Fibroblast of lung (primary cell): ENCODE measurements around the gene ARF5. TPM values are rescaled to one million over a fixed set of nuclear protein-coding genes. Genes with fewer than 3 reads are reported as not detected.
A peak's percentile ranks its signal among the peaks of the same experiment; 100 is the strongest.

ENCODE experiments used
- DNase-seq, 2 donors: peaks; one replicate each; pipeline versions ENCODE4 v3.0.0 to v3.0.0-alpha.2; 2010; ENCODE audit warnings: low read depth in 2 of 2
- H2AFZ ChIP-seq: 2 replicates; pipeline ENCODE4 v1.5.1; 2012; ENCODE audit warnings: low read length, control low read depth, inconsistent platforms
- H3K27ac ChIP-seq: 2 replicates; pipeline ENCODE4 v1.5.1; 2011; ENCODE audit warnings: low read length, control low read depth; ENCODE audit not compliant: insufficient read depth
- H3K27me3 ChIP-seq: 2 replicates; pipeline ENCODE4 v1.5.1; 2011; ENCODE audit warnings: mild to moderate bottlenecking, low read length; ENCODE audit not compliant: control insufficient read depth, insufficient read depth
- H3K36me3 ChIP-seq: 2 replicates; pipeline ENCODE4 v1.5.1; 2011; ENCODE audit warnings: low read length; ENCODE audit not compliant: control insufficient read depth, insufficient read depth
- H3K4me1 ChIP-seq: 2 replicates; pipeline ENCODE4 v1.5.1; 2011; ENCODE audit warnings: low read length; ENCODE audit not compliant: control insufficient read depth, insufficient read depth; ENCODE audit errors: extremely low read depth
- H3K4me2 ChIP-seq: 2 replicates; pipeline ENCODE4 v1.5.1; 2011; ENCODE audit warnings: low read length, control low read depth; ENCODE audit not compliant: insufficient read depth; ENCODE audit errors: extremely low read depth
- H3K4me3 ChIP-seq, 4 experiments: fragments of 200-600 bp in 1 of 4; sonication (generic) in 1 of 4; replicated peaks in 1 of 4; 2 replicates each; pipeline ENCODE4 v1.5.1; 2011 to 2016; ENCODE audit warnings: low read length in 4 of 4, low read depth in 3 of 4, mild to moderate bottlenecking in 3 of 4, control low read depth in 2 of 4, inconsistent platforms in 1 of 4, mixed read lengths in 1 of 4; ENCODE audit not compliant: insufficient read depth in 1 of 4; ENCODE audit errors: control extremely low read depth in 1 of 4
- H3K79me2 ChIP-seq: 2 replicates; pipeline ENCODE4 v1.5.1; 2012; ENCODE audit warnings: mild to moderate bottlenecking, low read length, inconsistent platforms; ENCODE audit not compliant: control insufficient read depth, insufficient read depth
- H3K9ac ChIP-seq: 2 replicates; pipeline ENCODE4 v1.5.1; 2011; ENCODE audit warnings: mild to moderate bottlenecking, low read length, control low read depth; ENCODE audit not compliant: insufficient read depth
- H3K9me3 ChIP-seq: 2 replicates; pipeline ENCODE4 v1.5.1; 2012; ENCODE audit warnings: low read depth, low read length; ENCODE audit not compliant: control insufficient read depth, insufficient read depth
- H4K20me1 ChIP-seq: 2 replicates; pipeline ENCODE4 v1.5.1; 2011; ENCODE audit warnings: low read length; ENCODE audit not compliant: control insufficient read depth, insufficient read depth; ENCODE audit errors: extremely low read depth
- CTCF ChIP-seq, 2 donors: IDR thresholded peaks in 1 of 2; conservative IDR thresholded peaks in 1 of 2; 1 replicate in 1 of 2; 2 replicates in 1 of 2; pipeline ENCODE4 v1.5.1; 2011 to 2012; ENCODE audit warnings: low read length in 2 of 2, control low read depth in 1 of 2, inconsistent platforms in 1 of 2, low read depth in 1 of 2, mild to moderate bottlenecking in 1 of 2
- EZH2 ChIP-seq: IDR thresholded peaks from 2 replicates; pipeline ENCODE4 v1.5.1; 2012; ENCODE audit warnings: low read length, control low read depth, mild to moderate bottlenecking; ENCODE audit errors: missing control alignments
- polyA plus RNA-seq, 2 donors: library from polyadenylated mRNA; depleted of rRNA in 1 of 2; stranded (reverse) in 1 of 2; unstranded in 1 of 2; fragments of >200 nt; gene quantifications; 2 replicates each; pipeline ENCODE4 v1.2.1, GENCODE V29; 2011 to 2012; ENCODE audit warnings: missing spikeins in 1 of 2
- total RNA-seq: library from RNA; depleted of rRNA; stranded (reverse); fragments of >200 nt; gene quantifications from 2 replicates; pipeline ENCODE4 v1.2.1, GENCODE V29; 2014

ARF5 gene
- total and polyA plus RNA-seq, 2 donors (not counting 1 experiment from before 2014, with no cell fraction given), result 113 to 185 TPM

- H3K4me3 ChIP-seq, result no peak overlapping the region
- H4K20me1 ChIP-seq, result no peaks in the 10 kb centered on the region
- H2AFZ ChIP-seq, result no peak overlapping the region
- H3K27ac ChIP-seq, result no peak overlapping the region
- no peak overlapping the region for H3K9ac ChIP-seq
- no peak overlapping the region for H3K4me2 ChIP-seq
- no peaks in the 10 kb centered on the region for H3K27me3 ChIP-seq
- H3K36me3 ChIP-seq, result peaks cover 2% of the 10 kb centered on the region
- H3K4me1 ChIP-seq, result peaks cover 6% of the 10 kb centered on the region
- TF ChIP-seq CTCF (conservative IDR thresholded peaks at IDR 0.05 in 1 of 2, IDR thresholded peaks at IDR 0.05 in 1 of 2; ENCODE audit: low read depth in 1 of 2, low read length in 2 of 2) (no peak), EZH2 (no peak)
- DNase-seq, result no peak
- H3K79me2 ChIP-seq, result peaks cover 23% of the 10 kb centered on the region
- H3K9me3 ChIP-seq, result no peaks in the 10 kb centered on the region
Observed at GRCh38 chr7:127581716-127582115, 6.5 kb upstream of the ARF5 start.

- H3K4me1 ChIP-seq, result peaks cover 6% of the 10 kb centered on the region
- H3K27me3 ChIP-seq, result no peaks in the 10 kb centered on the region
- H3K27ac ChIP-seq, result no peak overlapping the region
- H3K9me3 ChIP-seq, result no peaks in the 10 kb centered on the region
- no peaks in the 10 kb centered on the region for H4K20me1 ChIP-seq
- TF ChIP-seq EZH2 (no peak), CTCF (conservative IDR thresholded peaks at IDR 0.05 in 1 of 2, IDR thresholded peaks at IDR 0.05 in 1 of 2; ENCODE audit: low read depth in 1 of 2, low read length in 2 of 2) (no peak)
- peaks cover 2% of the 10 kb centered on the region for H3K36me3 ChIP-seq
- peaks cover 23% of the 10 kb centered on the region for H3K79me2 ChIP-seq
- H3K9ac ChIP-seq, result no peak overlapping the region
- DNase-seq, result peak; percentile 34 to 38
- no peak overlapping the region for H3K4me3 ChIP-seq
- no peak overlapping the region for H2AFZ ChIP-seq
- no peak overlapping the region for H3K4me2 ChIP-seq
Observed at GRCh38 chr7:127582361-127582760, 5.8 kb upstream of the ARF5 start.

GRCh38 chr7:127584648-127585043 is 3.6 kb upstream of the ARF5 start:
- Histone ChIP-seq H3K27ac (peak overlapping the region; percentile 83), H3K79me2 (peaks cover 29% of the 10 kb centered on the region), H3K4me2 (peak overlapping the region; percentile 93), H3K4me3 (peak overlapping the region; percentile 55 to 91 (median 84)), H4K20me1 (no peaks in the 10 kb centered on the region), H3K9ac (peak overlapping the region; percentile 88), H3K9me3 (no peaks in the 10 kb centered on the region), H3K4me1 (peaks cover 3% of the 10 kb centered on the region), H3K27me3 (no peaks in the 10 kb centered on the region), H2AFZ (peak overlapping the region; percentile 7), H3K36me3 (peaks cover 2% of the 10 kb centered on the region)
- DNase-seq, result no peak
- TF ChIP-seq EZH2 (no peak), CTCF (conservative IDR thresholded peaks at IDR 0.05 in 1 of 2, IDR thresholded peaks at IDR 0.05 in 1 of 2; ENCODE audit: low read depth in 1 of 2, low read length in 2 of 2) (no peak)
